Small intestine (tissue), 7 donors: ENCODE results near the gene SOD2. TPM values are rescaled to one million over a fixed set of nuclear protein-coding genes. Genes with fewer than 3 reads are reported as not detected.
"Not testable (repeated sequence)": the region's sequence is repeated elsewhere in the genome, so short reads cannot be mapped to it uniquely, and the experiment has no call there.

Experiments
- DNase-seq, 2 donors: peaks; one replicate each; pipeline versions ENCODE4 v3.0.0 to v3.0.0-alpha.2; 2013
- FAIRE-seq: peaks from 2 replicates; lab custom pipeline; 2012; peaks lifted over from hg19 to GRCh38; lab: Jason Lieb, UNC
- H3K27ac ChIP-seq, 3 donors: one replicate each; pipeline ENCODE4 v1.5.1; 2013; ENCODE audit warnings: low read length in 2 of 3, mild to moderate bottlenecking in 2 of 3, control low read depth in 1 of 3, inconsistent platforms in 1 of 3, low read depth in 1 of 3, moderate library complexity in 1 of 3
- H3K27me3 ChIP-seq, 3 donors: one replicate each; pipeline ENCODE4 v1.6.1; 2013; ENCODE audit warnings: low read length in 3 of 3, inconsistent platforms in 1 of 3; ENCODE audit not compliant: control insufficient read depth in 3 of 3, insufficient read depth in 3 of 3
- H3K36me3 ChIP-seq, 3 donors: one replicate each; pipeline ENCODE4 v1.6.1; 2013; ENCODE audit warnings: low read length in 3 of 3, inconsistent platforms in 1 of 3, low read depth in 1 of 3, mild to moderate bottlenecking in 1 of 3, moderate library complexity in 1 of 3; ENCODE audit not compliant: control insufficient read depth in 3 of 3, insufficient read depth in 2 of 3
- H3K4me1 ChIP-seq, 3 donors: one replicate each; pipeline ENCODE4 v1.6.1; 2013; ENCODE audit warnings: low read length in 2 of 3, inconsistent platforms in 1 of 3, low read depth in 1 of 3, mild to moderate bottlenecking in 1 of 3, moderate library complexity in 1 of 3; ENCODE audit not compliant: control insufficient read depth in 3 of 3, insufficient read depth in 2 of 3
- H3K4me3 ChIP-seq, 3 donors: one replicate each; pipeline ENCODE4 v1.5.1; 2013; ENCODE audit warnings: low read length in 3 of 3, control low read depth in 1 of 3, inconsistent platforms in 1 of 3, low read depth in 1 of 3, mild to moderate bottlenecking in 1 of 3, moderate library complexity in 1 of 3
- H3K9me3 ChIP-seq, 2 donors: one replicate each; pipeline ENCODE4 v1.6.1; 2013; ENCODE audit warnings: low read depth in 1 of 2, low read length in 1 of 2; ENCODE audit not compliant: control insufficient read depth in 2 of 2, insufficient read depth in 1 of 2
- WGBS, 3 donors: extraction: QIAGEN DNeasy Blood & Tissue Kit; methylation state at CpG; one replicate each; pipeline ENCODE4 v1.1.7; 2013; 5-methylcytosine and 5-hydroxymethylcytosine counted together
- polyA plus RNA-seq, 4 donors: library from polyadenylated mRNA; stranded (reverse) in 3 of 4; unstranded in 1 of 4; fragments of 200-250 nt in 3 of 4; fragments of 120-200 nt in 1 of 4; gene quantifications; one replicate each; pipeline versions ENCODE4 v1.2.1 to v1.2.3, GENCODE V29; 2013
- donor health status: healthy with polysubstance abuse.
- donor health status: control.
- donor health status: control.
- donor health status: Bipolar disorder and iron deficiency.
- donor health status: healthy.

The SOD2 gene
- polyA plus RNA-seq, 4 donors = 81.6 to 250 (median 140) TPM

GRCh38 chr6:159723259-159723658, 30.2 kb upstream of the SOD2 start:
- no peaks in the 10 kb centered on the region for H3K4me1 ChIP-seq
- H3K27me3 ChIP-seq = no peaks in the 10 kb centered on the region
- 98 to 100% (median 99%) methylated on average over 2 of the region's 2 CpGs for WGBS, 3 donors
- no peak overlapping the region for H3K4me3 ChIP-seq
- H3K9me3 ChIP-seq = peaks cover 0 to 2% of the 10 kb centered on the region in 2 donors
- H3K27ac ChIP-seq = no peak overlapping the region
- no peak for FAIRE-seq
- peaks cover 0 to 15% (median 0%) of the 10 kb centered on the region in 3 donors for H3K36me3 ChIP-seq
- no peak for DNase-seq

GRCh38 chr6:159722655-159723054, 29.6 kb upstream of the SOD2 start:
- DNase-seq (no peak), FAIRE-seq (no peak)
- no peak overlapping the region for H3K27ac ChIP-seq
- peaks cover 0 to 2% of the 10 kb centered on the region in 2 donors for H3K9me3 ChIP-seq
- H3K36me3 ChIP-seq = peaks cover 0 to 15% (median 0%) of the 10 kb centered on the region in 3 donors
- no peak overlapping the region for H3K4me3 ChIP-seq
- no peaks in the 10 kb centered on the region for H3K4me1 ChIP-seq
- no peaks in the 10 kb centered on the region for H3K27me3 ChIP-seq

GRCh38 chr6:159721981-159722380, 28.9 kb upstream of the SOD2 start:
- H3K4me1 ChIP-seq, FAIRE-seq, DNase-seq, H3K27ac ChIP-seq, H3K9me3 ChIP-seq, H3K27me3 ChIP-seq, H3K4me3 ChIP-seq: not testable (repeated sequence)
- H3K36me3 ChIP-seq = peaks cover 0 to 15% (median 0%) of the 10 kb centered on the region in 3 donors
- WGBS, 3 donors = 97 to 99% (median 97%) methylated on average over 3 of the region's 3 CpGs

- H3K9me3 ChIP-seq = peaks cover 0 to 2% of the 10 kb centered on the region in 2 donors
- H3K27me3 ChIP-seq = no peaks in the 10 kb centered on the region
- FAIRE-seq (no peak), DNase-seq (peak; percentile 60 to 78)
- WGBS, 3 donors = 37 to 61% (median 48%) methylated on average over 7 of the region's 7 CpGs
- H3K4me3 ChIP-seq = no peak overlapping the region
- no peak overlapping the region for H3K27ac ChIP-seq
- H3K36me3 ChIP-seq = peaks cover 0 to 15% (median 0%) of the 10 kb centered on the region in 3 donors
- peaks cover 0 to 3% (median 0%) of the 10 kb centered on the region in 3 donors for H3K4me1 ChIP-seq
Observed at GRCh38 chr6:159720708-159721107, 27.7 kb upstream of the SOD2 start.

GRCh38 chr6:159719287-159719686, 26.2 kb upstream of the SOD2 start:
- Histone ChIP-seq H3K4me1 (peaks cover 0 to 8% (median 0%) of the 10 kb centered on the region in 3 donors), H3K9me3 (peaks cover 0 to 2% of the 10 kb centered on the region in 2 donors), H3K27me3 (no peaks in the 10 kb centered on the region), H3K27ac (no peak overlapping the region), H3K4me3 (no peak overlapping the region), H3K36me3 (peaks cover 0 to 13% (median 0%) of the 10 kb centered on the region in 3 donors)
- WGBS, 3 donors = 95 to 97% (median 96%) methylated on average over 7 of the region's 7 CpGs
- FAIRE-seq (no peak), DNase-seq (no peak)

- H3K4me3 ChIP-seq = no peak overlapping the region
- FAIRE-seq (no peak), DNase-seq (no peak)
- H3K36me3 ChIP-seq = peaks cover 0 to 10% (median 0%) of the 10 kb centered on the region in 3 donors
- WGBS, 3 donors = 72 to 89% (median 74%) methylated on average over 3 of the region's 3 CpGs
- peaks cover 0 to 8% (median 0%) of the 10 kb centered on the region in 3 donors for H3K4me1 ChIP-seq
- H3K27me3 ChIP-seq = no peaks in the 10 kb centered on the region
- no peak overlapping the region for H3K27ac ChIP-seq
- peaks cover 0 to 2% of the 10 kb centered on the region in 2 donors for H3K9me3 ChIP-seq
Observed at GRCh38 chr6:159718634-159719033, 25.6 kb upstream of the SOD2 start.

GRCh38 chr6:159716247-159717096, 23.4 kb upstream of the SOD2 start:
- Histone ChIP-seq H3K4me1 (peaks cover 0 to 8% (median 0%) of the 10 kb centered on the region in 3 donors), H3K27ac (peak overlapping the region in 2 of 3 donors; percentile 17 to 89), H3K27me3 (no peaks in the 10 kb centered on the region), H3K36me3 (peaks cover 0 to 7% (median 0%) of the 10 kb centered on the region in 3 donors), H3K4me3 (no peak overlapping the region), H3K9me3 (no peaks in the 10 kb centered on the region)
- WGBS, 3 donors = 37 to 63% (median 57%) methylated on average over 5 of the region's 5 CpGs
- FAIRE-seq (no peak), DNase-seq (peak in 1 of 2 donors; percentile 45)

GRCh38 chr6:159715605-159716004, 22.6 kb upstream of the SOD2 start:
- peaks cover 0 to 7% (median 0%) of the 10 kb centered on the region in 3 donors for H3K36me3 ChIP-seq
- DNase-seq = no peak
- FAIRE-seq = no peak
- H3K27me3 ChIP-seq = no peaks in the 10 kb centered on the region
- WGBS, 3 donors = 95 to 97% (median 97%) methylated on average over 3 of the region's 3 CpGs
- peak overlapping the region in 1 of 3 donors; percentile 81 for H3K27ac ChIP-seq
- H3K4me3 ChIP-seq = no peak overlapping the region
- peaks cover 0 to 8% (median 0%) of the 10 kb centered on the region in 3 donors for H3K4me1 ChIP-seq
- no peaks in the 10 kb centered on the region for H3K9me3 ChIP-seq
